Measurements from ENCODE around the gene PEX5.

The PEX5 gene

DNA sequence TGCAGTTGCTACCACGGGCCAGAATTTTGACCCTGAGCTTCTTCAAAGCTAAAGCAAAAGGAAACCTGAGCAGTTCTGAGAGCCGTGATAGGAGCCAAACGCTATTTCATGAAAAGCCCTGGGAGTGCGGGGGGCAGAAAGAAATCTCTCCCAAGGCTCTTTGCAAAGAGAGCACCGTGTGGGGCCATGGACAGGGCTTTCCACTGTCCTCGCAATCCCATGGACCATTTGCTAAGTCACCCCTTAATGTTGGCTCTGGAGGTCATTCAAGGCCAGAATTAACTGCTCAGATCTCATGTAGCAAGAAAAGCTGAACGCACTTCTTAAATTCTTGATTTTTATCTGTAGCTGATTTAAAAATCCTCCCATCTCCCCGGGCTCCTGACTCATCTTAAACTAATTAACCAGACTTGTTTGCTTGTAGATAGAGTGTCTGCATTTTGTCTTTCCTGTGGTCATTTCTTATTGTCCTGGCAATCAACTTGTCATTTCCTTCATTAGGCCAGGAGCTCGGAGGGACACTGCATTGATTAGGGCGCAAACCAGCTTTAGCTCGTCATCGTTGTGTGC, 34.5 kb upstream of the PEX5 start:
- H3K27ac Mint-ChIP-seq: no peak overlapping the region
- no peak overlapping the region for H3K4me3 Mint-ChIP-seq
- no peaks in the 10 kb centered on the region for H3K27me3 Mint-ChIP-seq
- ATAC-seq (no peak), DNase-seq (no peak)
- no peaks in the 10 kb centered on the region for H3K4me1 Mint-ChIP-seq
- H3K9me3 Mint-ChIP-seq: no peaks in the 10 kb centered on the region
- peaks cover under 1% of the 10 kb centered on the region for H3K36me3 Mint-ChIP-seq (ENCODE audit: low read depth)

DNA sequence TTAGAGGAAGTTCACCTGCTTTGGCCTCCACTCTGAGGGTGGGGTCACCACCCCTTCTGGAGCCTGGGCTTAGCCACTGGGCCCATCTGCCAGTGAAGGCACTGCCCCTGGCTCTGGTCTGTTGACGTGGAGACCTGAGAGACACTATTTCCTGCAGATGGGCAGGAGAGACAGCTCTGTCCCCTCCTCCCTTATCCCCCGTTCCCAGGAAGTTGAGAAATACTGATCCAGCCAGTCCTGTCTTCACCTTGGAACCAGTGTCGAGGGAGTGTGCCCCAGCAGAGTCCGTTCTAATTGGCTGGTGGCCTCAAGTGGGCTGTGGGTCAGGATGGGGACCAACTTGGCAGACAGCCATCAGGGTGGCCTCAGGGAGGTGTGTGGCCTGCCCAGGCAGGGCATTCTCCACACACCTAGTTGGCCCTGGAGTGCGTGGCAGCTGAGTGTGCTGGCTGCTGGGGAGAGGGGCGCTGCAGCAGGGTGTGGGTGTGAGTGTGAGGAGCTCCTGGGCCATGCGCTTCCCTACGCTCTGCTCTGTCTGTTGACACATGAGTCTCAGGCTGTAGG, 33.9 kb upstream of the PEX5 start:
- no peak for DNase-seq
- H3K27ac Mint-ChIP-seq: no peak overlapping the region

GRCh38 chr12:7156259-7157197, 33.0 kb upstream of the PEX5 start:
- Mint-ChIP-seq H3K36me3 (ENCODE audit: low read depth) (no peaks in the 10 kb centered on the region), H3K27ac (no peak overlapping the region), H3K4me1 (no peaks in the 10 kb centered on the region), H3K9me3 (no peaks in the 10 kb centered on the region), H3K4me3 (no peak overlapping the region), H3K27me3 (no peaks in the 10 kb centered on the region)
- no peak for DNase-seq
- ATAC-seq: no peak

More for the DNA sequence above, 33.9 kb upstream of the PEX5 start:
- H3K4me3 Mint-ChIP-seq: no peak overlapping the region
- no peak for ATAC-seq
- H3K27me3 Mint-ChIP-seq: no peaks in the 10 kb centered on the region
- H3K9me3 Mint-ChIP-seq: no peaks in the 10 kb centered on the region
- no peaks in the 10 kb centered on the region for H3K4me1 Mint-ChIP-seq
- no peaks in the 10 kb centered on the region for H3K36me3 Mint-ChIP-seq (ENCODE audit: low read depth)

GRCh38 chr12:7157391-7157790, 32.1 kb upstream of the PEX5 start:
- peak overlapping the region; percentile 34 for H3K27ac Mint-ChIP-seq
- DNase-seq (no peak), ATAC-seq (no peak)
- H3K4me1 Mint-ChIP-seq: no peaks in the 10 kb centered on the region
- H3K9me3 Mint-ChIP-seq: no peaks in the 10 kb centered on the region
- H3K27me3 Mint-ChIP-seq: peaks cover 5% of the 10 kb centered on the region
- no peaks in the 10 kb centered on the region for H3K36me3 Mint-ChIP-seq (ENCODE audit: low read depth)
- H3K4me3 Mint-ChIP-seq: no peak overlapping the region

- Mint-ChIP-seq H3K36me3 (ENCODE audit: low read depth) (no peaks in the 10 kb centered on the region), H3K27ac (no peak overlapping the region), H3K4me3 (no peak overlapping the region), H3K4me1 (peaks cover 6% of the 10 kb centered on the region), H3K9me3 (no peaks in the 10 kb centered on the region), H3K27me3 (peaks cover 20% of the 10 kb centered on the region)
- ATAC-seq (no peak), DNase-seq (no peak)
Observed at GRCh38 chr12:7158781-7159609, 30.5 kb upstream of the PEX5 start.

GRCh38 chr12:7160183-7160582, 29.3 kb upstream of the PEX5 start:
- no peaks in the 10 kb centered on the region for H3K36me3 Mint-ChIP-seq (ENCODE audit: low read depth)
- peaks cover 21% of the 10 kb centered on the region for H3K27me3 Mint-ChIP-seq
- no peaks in the 10 kb centered on the region for H3K9me3 Mint-ChIP-seq
- no peak overlapping the region for H3K4me3 Mint-ChIP-seq
- H3K27ac Mint-ChIP-seq: no peak overlapping the region
- peaks cover 6% of the 10 kb centered on the region for H3K4me1 Mint-ChIP-seq
- ATAC-seq (no peak), DNase-seq (no peak)

DNA sequence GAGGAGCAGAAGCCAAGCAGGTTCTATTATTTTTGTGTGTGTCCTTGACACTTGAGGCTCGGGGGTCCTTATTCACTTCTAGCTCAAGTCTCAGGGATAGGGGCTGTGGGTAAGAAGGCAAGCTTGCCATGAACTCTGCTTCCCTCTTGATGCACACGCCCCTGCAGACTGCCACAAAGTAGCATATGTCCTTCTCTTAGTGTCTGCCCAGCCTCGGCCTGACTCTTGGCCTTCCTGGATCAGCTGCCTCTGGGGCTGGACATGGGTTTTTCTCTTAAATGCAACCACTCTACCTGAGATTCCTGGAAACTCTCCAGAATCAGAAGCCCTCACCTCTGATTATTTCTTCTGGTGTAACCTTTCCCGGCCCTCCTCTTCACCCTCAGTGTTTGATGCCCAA, 28.2 kb upstream of the PEX5 start:
- H3K27ac Mint-ChIP-seq: no peak overlapping the region
- H3K9me3 Mint-ChIP-seq: no peaks in the 10 kb centered on the region
- peaks cover 21% of the 10 kb centered on the region for H3K27me3 Mint-ChIP-seq
- DNase-seq (no peak), ATAC-seq (no peak)
- no peak overlapping the region for H3K4me3 Mint-ChIP-seq
- peaks cover 6% of the 10 kb centered on the region for H3K4me1 Mint-ChIP-seq
- H3K36me3 Mint-ChIP-seq (ENCODE audit: low read depth): no peaks in the 10 kb centered on the region

- no peaks in the 10 kb centered on the region for H3K36me3 Mint-ChIP-seq (ENCODE audit: low read depth)
- no peak overlapping the region for H3K27ac Mint-ChIP-seq
- peaks cover 23% of the 10 kb centered on the region for H3K27me3 Mint-ChIP-seq
- ATAC-seq (no peak), DNase-seq (no peak)
- no peak overlapping the region for H3K4me3 Mint-ChIP-seq
- peaks cover 6% of the 10 kb centered on the region for H3K4me1 Mint-ChIP-seq
- no peaks in the 10 kb centered on the region for H3K9me3 Mint-ChIP-seq
Observed at GRCh38 chr12:7161811-7162210, 27.7 kb upstream of the PEX5 start.

GRCh38 chr12:7162691-7163114, 26.8 kb upstream of the PEX5 start:
- peaks cover 4% of the 10 kb centered on the region for H3K36me3 Mint-ChIP-seq (ENCODE audit: low read depth)
- no peak overlapping the region for H3K4me3 Mint-ChIP-seq
- peaks cover 26% of the 10 kb centered on the region for H3K27me3 Mint-ChIP-seq
- peaks cover 6% of the 10 kb centered on the region for H3K4me1 Mint-ChIP-seq
- peaks cover 7% of the 10 kb centered on the region for H3K9me3 Mint-ChIP-seq
- DNase-seq (peak; percentile 30), ATAC-seq (peak; percentile 22)
- no peak overlapping the region for H3K27ac Mint-ChIP-seq

GRCh38 chr12:7169951-7170350, 19.5 kb upstream of the PEX5 start:
- H3K9me3 Mint-ChIP-seq: peaks cover 33% of the 10 kb centered on the region
- no peak overlapping the region for H3K27ac Mint-ChIP-seq
- no peaks in the 10 kb centered on the region for H3K4me1 Mint-ChIP-seq

GRCh38 chr12:7171854-7172253, 17.6 kb upstream of the PEX5 start:
- Mint-ChIP-seq H3K27me3 (peaks cover 26% of the 10 kb centered on the region), H3K36me3 (ENCODE audit: low read depth) (peaks cover 9% of the 10 kb centered on the region), H3K4me3 (no peak overlapping the region), H3K4me1 (no peaks in the 10 kb centered on the region), H3K9me3 (peaks cover 38% of the 10 kb centered on the region), H3K27ac (no peak overlapping the region)
- ATAC-seq (no peak), DNase-seq (no peak)

More at GRCh38 chr12:7169951-7170350, 19.5 kb upstream of the PEX5 start:
- DNase-seq (no peak), ATAC-seq (no peak)
- Mint-ChIP-seq H3K27me3 (peaks cover 19% of the 10 kb centered on the region), H3K4me3 (no peak overlapping the region), H3K36me3 (ENCODE audit: low read depth) (peaks cover 9% of the 10 kb centered on the region)

DNA sequence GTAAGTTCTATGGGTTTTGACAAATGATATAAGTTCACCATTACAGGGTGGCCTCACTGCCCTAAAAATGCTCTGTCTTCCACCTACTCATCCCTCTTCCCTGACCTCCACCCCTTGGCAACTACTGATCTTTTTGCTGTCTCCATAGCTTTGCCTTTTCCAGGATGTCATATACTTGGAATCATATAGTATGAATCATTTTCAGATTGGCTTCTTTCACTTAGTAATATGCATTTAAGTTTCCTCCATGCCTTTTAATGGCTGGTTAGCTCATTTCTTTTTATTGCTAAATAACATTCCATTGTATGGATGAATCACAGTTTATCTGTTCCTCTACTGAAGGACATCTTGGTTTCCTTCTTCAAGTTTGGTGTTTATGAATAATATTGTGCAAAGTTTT, 14.0 kb upstream of the PEX5 start:
- Mint-ChIP-seq H3K36me3 (ENCODE audit: low read depth) (no peaks in the 10 kb centered on the region), H3K27me3 (peaks cover 34% of the 10 kb centered on the region)

GRCh38 chr12:7176595-7176994, 12.9 kb upstream of the PEX5 start:
- DNase-seq (no peak), ATAC-seq (no peak)
- Mint-ChIP-seq H3K27ac (no peak overlapping the region), H3K27me3 (peaks cover 36% of the 10 kb centered on the region), H3K4me1 (no peaks in the 10 kb centered on the region), H3K36me3 (ENCODE audit: low read depth) (no peaks in the 10 kb centered on the region), H3K9me3 (peaks cover 8% of the 10 kb centered on the region), H3K4me3 (no peak overlapping the region)

More for the DNA sequence above, 14.0 kb upstream of the PEX5 start:
- H3K4me3 Mint-ChIP-seq: no peak overlapping the region
- no peak for ATAC-seq
- no peaks in the 10 kb centered on the region for H3K4me1 Mint-ChIP-seq
- no peak for DNase-seq
- H3K9me3 Mint-ChIP-seq: peaks cover 19% of the 10 kb centered on the region
- H3K27ac Mint-ChIP-seq: no peak overlapping the region

- no peak overlapping the region for H3K27ac Mint-ChIP-seq
- H3K4me1 Mint-ChIP-seq: no peaks in the 10 kb centered on the region
- no peak for ATAC-seq
- H3K36me3 Mint-ChIP-seq (ENCODE audit: low read depth): no peaks in the 10 kb centered on the region
- H3K27me3 Mint-ChIP-seq: peaks cover 30% of the 10 kb centered on the region
- DNase-seq: no peak
- H3K9me3 Mint-ChIP-seq: peaks cover 5% of the 10 kb centered on the region
- H3K4me3 Mint-ChIP-seq: no peak overlapping the region
Observed at GRCh38 chr12:7178481-7178880, 11.0 kb upstream of the PEX5 start.

Measured in activated naive CD8-positive, alpha-beta T cell treated with anti-CD3 and anti-CD28 coated beads, Interleukin-2, amount 50 U/mL, for 24 hours (primary cell).